Vagina (tissue), 2 donors: ENCODE data around the gene TM9SF3.
A peak's percentile ranks its signal among the peaks of the same experiment; 100 is the strongest.

Experiments used
- CTCF ChIP-seq, 3 experiments: fragments of 450-650 bp in 2 of 3; fragments of 200-600 bp in 1 of 3; sonication (generic) in 1 of 3; IDR thresholded peaks; one replicate each; pipeline ENCODE4 v1.5.1; 2017 to 2019; ENCODE audit warnings: antibody characterized with exemption in 3 of 3, mild to moderate bottlenecking in 2 of 3, moderate library complexity in 2 of 3
- POLR2AphosphoS5 ChIP-seq, 2 donors: sonication (generic); formaldehyde crosslinking; IDR thresholded peaks; one replicate each; pipeline ENCODE4 v1.9.0; 2017; ENCODE audit warnings: antibody characterized with exemption in 2 of 2, mild to moderate bottlenecking in 2 of 2, low read depth in 1 of 2; ENCODE audit not compliant: insufficient read depth in 1 of 2

GRCh38 chr10:96513698-96514561 is 72.9 kb downstream of the TM9SF3 start, which contains the start of gene TLL2:
- peak in 2 of 3 experiments; percentile 63 to 85 for TF ChIP-seq CTCF (IDR thresholded peaks at IDR 0.05)
- TF ChIP-seq POLR2AphosphoS5 (IDR thresholded peaks at IDR 0.05; ENCODE audit: insufficient read depth in 1 of 2, low read depth in 1 of 2): peak; percentile 6 to 58
